GM20000 (cell line): ENCODE data around the gene SCRN2.

Experiments used
- DNase-seq: peaks from one replicate; pipeline ENCODE4 v3.0.0; 2012; ENCODE audit warnings: low spot score
- CTCF ChIP-seq: IDR thresholded peaks from 2 replicates; pipeline ENCODE4 v1.5.1; 2012; ENCODE audit warnings: mild to moderate bottlenecking, control low read depth; ENCODE audit errors: extremely low read depth, missing control alignments

SCRN2 gene

DNA sequence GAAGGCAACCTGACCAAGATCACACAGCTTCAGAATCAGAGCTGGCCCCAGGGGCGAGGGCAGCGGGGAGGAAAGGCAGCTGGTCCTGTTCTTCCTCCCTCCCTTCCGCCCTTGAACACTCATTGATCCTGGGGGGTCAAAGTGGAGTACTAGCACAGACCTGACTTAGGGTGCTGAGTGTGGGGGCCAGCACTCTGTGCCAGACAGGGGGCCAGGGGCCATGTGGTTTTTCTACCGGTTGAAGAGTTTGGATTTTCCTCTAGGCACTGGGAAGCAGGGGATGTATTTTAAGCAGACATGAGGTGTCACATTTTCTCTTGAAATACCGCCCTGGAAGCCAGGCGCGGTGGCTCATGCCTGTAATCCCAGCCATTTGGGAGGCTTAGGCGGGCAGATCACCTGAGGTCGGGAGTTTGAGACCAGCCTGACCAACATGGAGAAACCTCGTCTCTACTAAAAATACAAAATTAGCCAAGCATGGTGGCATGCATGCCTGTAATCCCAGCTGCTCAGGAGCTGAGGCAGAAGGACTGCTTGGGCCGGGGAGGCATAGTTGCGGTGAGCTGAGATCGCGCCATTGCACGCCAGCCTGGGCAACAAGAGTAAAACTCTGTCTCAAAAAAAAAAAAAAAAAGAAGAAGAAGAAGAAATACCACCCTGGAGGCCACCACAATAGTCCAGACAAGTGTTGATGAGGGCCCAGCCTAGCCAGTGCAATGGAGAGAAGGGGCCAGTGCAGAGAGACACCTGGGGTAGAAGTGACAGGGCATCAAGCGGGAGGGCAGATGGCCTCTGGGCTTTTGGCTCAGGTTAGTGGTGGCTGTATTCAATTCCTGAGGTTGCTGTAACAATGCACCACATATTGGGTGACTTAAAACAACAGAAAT lies 34.8 kb downstream of the SCRN2 start:
- no peak for TF ChIP-seq CTCF
- DNase-seq: no peak

DNA sequence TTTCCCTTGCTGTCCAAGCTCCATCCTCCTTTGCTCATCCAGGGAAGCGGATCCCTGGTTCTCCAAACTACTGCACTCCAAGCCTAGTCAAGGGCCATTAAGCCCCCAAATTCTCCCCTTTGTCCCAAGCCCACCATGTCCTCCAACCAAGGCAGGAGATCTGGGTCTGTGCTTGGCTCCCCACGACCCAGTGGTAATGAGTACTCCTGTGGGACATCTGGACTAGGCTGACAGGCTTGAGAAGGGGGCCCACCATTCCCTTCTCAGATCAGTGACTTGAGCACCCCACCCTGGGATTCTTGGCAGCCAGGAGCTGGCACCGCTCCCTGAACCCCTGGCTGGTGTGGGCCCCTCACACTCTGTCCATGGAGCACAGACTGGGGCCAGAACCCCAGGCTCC lies 36.6 kb downstream of the SCRN2 start:
- TF ChIP-seq CTCF: no peak
- no peak for DNase-seq

- DNase-seq: no peak
- no peak for TF ChIP-seq CTCF
Observed at GRCh38 chr17:47803751-47804150, 37.3 kb downstream of the SCRN2 start.

DNA sequence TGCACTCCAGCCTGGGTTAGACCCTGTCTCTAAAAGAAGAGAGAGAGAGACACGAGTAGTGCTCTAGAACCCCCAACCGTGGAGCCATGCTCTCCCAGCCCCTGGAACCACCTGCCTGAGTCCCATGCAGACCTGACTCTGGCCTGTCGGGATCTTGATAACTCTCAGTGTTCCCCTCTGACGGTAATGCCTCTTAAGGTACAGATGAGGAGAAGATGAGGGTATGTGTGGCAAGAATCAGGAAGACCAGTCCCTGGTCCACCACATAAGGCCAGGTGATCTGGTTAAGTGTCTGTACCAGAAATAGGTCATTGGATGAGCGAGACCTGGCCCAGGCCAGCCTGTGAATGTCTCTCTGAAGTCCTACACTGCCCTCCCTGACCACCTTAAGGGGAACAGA lies 37.9 kb downstream of the SCRN2 start:
- no peak for TF ChIP-seq CTCF
- no peak for DNase-seq

GRCh38 chr17:47802341-47803022 lies 38.6 kb downstream of the SCRN2 start:
- TF ChIP-seq CTCF: peak; percentile 62
- DNase-seq: peak; percentile 84

GRCh38 chr17:47801906-47802305 lies 39.2 kb downstream of the SCRN2 start:
- no peak for TF ChIP-seq CTCF
- DNase-seq: no peak

- TF ChIP-seq CTCF: no peak
Observed at GRCh38 chr17:47801176-47801765, 39.8 kb downstream of the SCRN2 start.

More at GRCh38 chr17:47801176-47801765, 39.8 kb downstream of the SCRN2 start:
- DNase-seq: no peak
